Measurements from ENCODE around the gene TMEM94. TPM values are rescaled to one million over a fixed set of nuclear protein-coding genes. Genes with fewer than 3 reads are reported as not detected.

The TMEM94 gene
- total and polyA plus RNA-seq, 9 of the 15 experiments (the other 6 are each of a cell fraction or from before 2014, with no cell fraction given) = 0.35 to 48.1 (median 14.4) TPM

DNA sequence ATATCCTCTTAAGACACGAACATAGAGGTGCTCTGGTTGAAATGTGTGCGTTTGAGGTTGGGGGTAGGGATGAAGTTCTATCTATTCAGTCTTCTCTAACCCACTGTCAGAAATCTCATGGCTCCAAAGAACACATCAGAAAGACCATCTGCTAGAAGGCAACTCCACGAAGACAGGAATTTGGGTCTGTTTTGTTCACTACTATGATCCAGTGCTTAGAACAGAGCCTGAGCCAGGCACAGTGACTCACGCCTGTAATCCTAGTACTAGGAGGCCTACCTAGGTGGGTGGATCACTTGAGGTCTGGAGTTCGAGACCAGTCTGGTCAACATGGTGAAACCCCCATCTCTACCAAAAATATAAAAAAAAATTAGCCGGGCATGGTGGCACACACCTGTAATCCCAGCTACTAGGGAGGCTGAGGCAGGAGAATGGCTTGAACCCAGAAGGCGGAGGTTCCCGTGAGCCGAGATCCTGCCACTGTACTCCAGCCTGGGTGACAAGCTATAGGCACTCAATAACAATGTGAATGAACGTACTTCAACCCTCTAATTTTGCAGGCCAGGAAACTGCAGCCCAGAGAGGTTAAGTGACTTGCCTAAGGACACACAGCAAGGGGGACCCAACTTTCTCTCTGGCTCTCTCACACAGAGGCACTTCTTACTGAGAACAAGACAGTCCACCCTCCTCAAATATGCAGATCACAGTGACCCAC lies 56.6 kb downstream of the TMEM94 start (continued):
- TF ChIP-seq HMGXB4 (CRISPR knock-in tag; IDR thresholded peaks at IDR 0.05) (no peak), CHD4 (IDR thresholded peaks at IDR 0.05; ENCODE audit: insufficient read depth, insufficient replicate concordance, low read depth, low read length, poor library complexity, severe bottlenecking) (peak; percentile 82), KDM1A (IDR thresholded peaks at IDR 0.05) (peak; percentile 86 to 94), ZFP36 (IDR thresholded peaks at IDR 0.05; ENCODE audit: low read depth, low read length, partially characterized antibody) (peak; percentile 88), PTBP1 (IDR thresholded peaks at IDR 0.05; ENCODE audit: low read depth, low read length) (peak; percentile 80; the same call in 1 of the 2 replicates), CBX1 (IDR thresholded peaks at IDR 0.05; ENCODE audit: low read depth) (peak; percentile 90), BRD9 (IDR thresholded peaks at IDR 0.05; ENCODE audit: low read depth, partially characterized antibody) (peak; percentile 46), EGR1 (conservative IDR thresholded peaks at IDR 0.05) (peak; percentile 43; the same call in 1 of the 2 replicates), ADNP (tag; IDR thresholded peaks at IDR 0.05) (peak; percentile 78), MXI1 (IDR thresholded peaks at IDR 0.05; ENCODE audit: low read depth, low read length) (no peak)
